NCI-H82 (cell line): ENCODE results near the gene ATAD3C.
"Not testable (repeated sequence)": the region's sequence is repeated elsewhere in the genome, so short reads cannot be mapped to it uniquely, and the experiment has no call there.

Source experiments
- DNase-seq: peaks from one replicate; lab custom pipeline; 2025; lab: John Stamatoyannopoulos, UW

Gene ATAD3C

GRCh38 chr1:1449099-1449739 lies at the start of gene ATAD3C:
TSS of gene ATAD3C (plus strand) at chr1:1449689. CDS start at chr1:1450684, 995 bp downstream.
- DNase-seq, result no peak

- DNase-seq, result peak; percentile 75
Measured at GRCh38 chr1:1399872-1400575, 49.5 kb upstream of the ATAD3C start.

GRCh38 chr1:1400576-1401456 lies 48.7 kb upstream of the ATAD3C start:
- DNase-seq, result no peak

GRCh38 chr1:1401457-1402010 lies 48.0 kb upstream of the ATAD3C start:
- DNase-seq, result no peak

GRCh38 chr1:1402072-1402900 lies 47.2 kb upstream of the ATAD3C start:
- DNase-seq, result peak; percentile 91

- DNase-seq, result not testable (repeated sequence)
Measured at GRCh38 chr1:1402901-1403392, 46.5 kb upstream of the ATAD3C start.

GRCh38 chr1:1403653-1404052 lies 45.8 kb upstream of the ATAD3C start:
- no peak for DNase-seq

GRCh38 chr1:1406101-1406820 lies 43.2 kb upstream of the ATAD3C start:
- no peak for DNase-seq

GRCh38 chr1:1406821-1407635 lies 42.5 kb upstream of the ATAD3C start, which contains the start of gene MRPL20:
TSS of gene MRPL20 (minus strand) at chr1:1407293. CDS start at chr1:1407217, 76 bp downstream.
- peak; percentile 98 for DNase-seq

GRCh38 chr1:1407636-1408318 lies 41.7 kb upstream of the ATAD3C start:
- peak; percentile 64 for DNase-seq

GRCh38 chr1:1410238-1410637 lies 39.3 kb upstream of the ATAD3C start:
- DNase-seq, result not testable (repeated sequence)

- DNase-seq, result no peak
Measured at GRCh38 chr1:1411626-1412025, 37.9 kb upstream of the ATAD3C start.

GRCh38 chr1:1412311-1412902 lies 37.1 kb upstream of the ATAD3C start:
- not testable (repeated sequence) for DNase-seq

GRCh38 chr1:1415751-1416150 lies 33.7 kb upstream of the ATAD3C start:
- no peak for DNase-seq

GRCh38 chr1:1417396-1417795 lies 32.1 kb upstream of the ATAD3C start:
- DNase-seq, result peak; percentile 72

- not testable (repeated sequence) for DNase-seq
Measured at GRCh38 chr1:1417825-1418463, 31.5 kb upstream of the ATAD3C start.

GRCh38 chr1:1418464-1419362 lies 30.8 kb upstream of the ATAD3C start:
- no peak for DNase-seq
